Measurements from ENCODE around the gene DNM3.

DNA sequence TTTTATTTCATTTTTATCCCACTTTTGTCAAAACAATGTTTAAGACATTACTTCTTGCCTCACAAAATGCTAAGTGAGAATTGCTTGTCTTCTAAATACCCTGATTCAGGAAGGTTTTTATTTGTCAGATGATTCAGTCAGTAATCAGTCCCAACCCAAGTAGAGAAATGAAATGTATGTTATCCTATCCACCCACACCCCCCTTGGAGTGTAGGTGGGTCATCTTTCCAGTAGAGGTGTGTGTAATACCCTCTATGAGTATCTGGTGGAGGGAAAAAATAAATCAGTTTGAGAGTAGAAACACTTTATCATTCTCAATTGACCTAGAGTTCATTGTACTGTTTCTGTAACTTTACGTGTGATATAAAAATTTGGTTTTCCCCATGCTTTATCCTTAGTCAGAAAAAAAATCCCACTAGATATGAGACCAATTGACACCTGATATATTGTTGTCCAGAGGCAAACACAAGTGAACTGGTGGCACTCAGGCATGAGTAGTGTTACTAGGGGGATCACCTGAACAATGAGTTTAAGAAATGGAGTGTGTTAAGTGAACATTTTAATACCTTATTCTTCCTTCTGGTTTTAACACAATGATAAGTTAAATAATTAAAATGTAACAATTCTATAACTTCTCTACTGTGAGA is 425.4 kb downstream of the DNM3 start:
- no peak for TF ChIP-seq EZH2 (IDR thresholded peaks at IDR 0.05)
- no peak for TF ChIP-seq FOXP2 (optimal IDR thresholded peaks at IDR 0.05; ENCODE audit: control extremely low read depth, extremely low read length, insufficient read depth)

Measured in SK-N-MC (cell line).